HG02571 (cell line): ENCODE data around the gene MOCS1.

Source experiments
- ATAC-seq: cut with Tn5 transposase; IDR thresholded peaks from one replicate; pipeline ENCODE4 v1.9.1; 2021; ENCODE audit warnings: mild to moderate bottlenecking, moderate library complexity; ENCODE audit not compliant: unreplicated experiment

MOCS1 gene

GRCh38 chr6:39905640-39905975 lies 28.7 kb downstream of the MOCS1 start:
- ATAC-seq: no peak

GRCh38 chr6:39904946-39905639 lies 29.2 kb downstream of the MOCS1 start:
- no peak for ATAC-seq

- ATAC-seq: no peak
Measured at GRCh38 chr6:39903656-39904055, 30.6 kb downstream of the MOCS1 start.

GRCh38 chr6:39902786-39903465 lies 31.3 kb downstream of the MOCS1 start:
- no peak for ATAC-seq

GRCh38 chr6:39902136-39902535 lies 32.1 kb downstream of the MOCS1 start:
- ATAC-seq: no peak

GRCh38 chr6:39901670-39902069 lies 32.6 kb downstream of the MOCS1 start:
- no peak for ATAC-seq

- ATAC-seq: no peak
Measured at GRCh38 chr6:39901116-39901655, 33.1 kb downstream of the MOCS1 start.

GRCh38 chr6:39899554-39900295 lies 34.5 kb downstream of the MOCS1 start:
- no peak for ATAC-seq

GRCh38 chr6:39898625-39899024 lies 35.6 kb downstream of the MOCS1 start:
- ATAC-seq: no peak

GRCh38 chr6:39897698-39898097 lies 36.6 kb downstream of the MOCS1 start:
- no peak for ATAC-seq

GRCh38 chr6:39896701-39897100 lies 37.6 kb downstream of the MOCS1 start:
- ATAC-seq: no peak

- ATAC-seq: no peak
Measured at GRCh38 chr6:39893286-39893685, 41.0 kb downstream of the MOCS1 start.

GRCh38 chr6:39892490-39893129 lies 41.7 kb downstream of the MOCS1 start:
- ATAC-seq: no peak

GRCh38 chr6:39891976-39892375 lies 42.3 kb downstream of the MOCS1 start:
- no peak for ATAC-seq

GRCh38 chr6:39891353-39891752 lies 42.9 kb downstream of the MOCS1 start:
- ATAC-seq: no peak

- no peak for ATAC-seq
Measured at GRCh38 chr6:39889229-39889628, 45.0 kb downstream of the MOCS1 start.

GRCh38 chr6:39887692-39888450 lies 46.4 kb downstream of the MOCS1 start:
- ATAC-seq: no peak

- no peak for ATAC-seq
Measured at GRCh38 chr6:39886871-39887270, 47.4 kb downstream of the MOCS1 start.

- no peak for ATAC-seq
Measured at GRCh38 chr6:39885691-39886090, 48.6 kb downstream of the MOCS1 start.

GRCh38 chr6:39884696-39885095 lies 49.6 kb downstream of the MOCS1 start:
- no peak for ATAC-seq

- no peak for ATAC-seq
Measured at GRCh38 chr6:39882531-39882899, 51.7 kb downstream of the MOCS1 start.
